ENCODE measurements around the gene PIF1.
"Not testable (repeated sequence)": the region's sequence is repeated elsewhere in the genome, so short reads cannot be mapped to it uniquely, and the experiment has no call there.

PIF1 gene

DNA sequence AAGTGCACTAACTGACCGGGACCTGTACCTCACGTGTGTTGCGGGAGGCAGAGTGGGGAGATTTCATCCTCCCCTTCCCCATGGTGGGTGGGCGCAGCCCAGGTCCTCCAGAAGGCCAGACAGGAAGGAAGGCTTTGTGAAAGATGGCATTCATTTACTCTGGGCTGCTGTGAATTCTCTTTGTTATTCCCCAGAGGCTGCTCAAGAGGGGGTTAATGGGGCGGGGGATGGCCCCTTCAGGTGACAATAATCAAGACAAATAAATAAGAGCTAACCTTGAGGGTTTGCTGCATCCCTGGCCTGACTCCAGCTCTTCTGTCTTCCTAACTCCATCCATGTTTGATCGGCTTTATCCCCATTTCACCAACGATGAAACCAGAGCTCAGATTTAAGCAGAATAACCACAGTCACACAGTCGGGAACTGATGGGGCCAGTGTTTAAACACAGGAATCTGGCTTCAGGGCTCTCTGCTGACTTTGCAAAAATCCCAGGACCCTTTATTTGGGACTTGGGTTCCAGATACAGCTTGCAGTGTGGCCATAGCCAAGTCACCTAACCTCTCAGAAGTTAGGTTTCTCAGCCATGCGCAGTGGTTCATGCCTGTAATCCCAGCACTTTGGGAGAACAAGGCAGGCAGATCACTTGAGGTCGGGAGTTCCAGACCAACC lies 16.5 kb downstream of the PIF1 start:
- no peak for DNase-seq

DNA sequence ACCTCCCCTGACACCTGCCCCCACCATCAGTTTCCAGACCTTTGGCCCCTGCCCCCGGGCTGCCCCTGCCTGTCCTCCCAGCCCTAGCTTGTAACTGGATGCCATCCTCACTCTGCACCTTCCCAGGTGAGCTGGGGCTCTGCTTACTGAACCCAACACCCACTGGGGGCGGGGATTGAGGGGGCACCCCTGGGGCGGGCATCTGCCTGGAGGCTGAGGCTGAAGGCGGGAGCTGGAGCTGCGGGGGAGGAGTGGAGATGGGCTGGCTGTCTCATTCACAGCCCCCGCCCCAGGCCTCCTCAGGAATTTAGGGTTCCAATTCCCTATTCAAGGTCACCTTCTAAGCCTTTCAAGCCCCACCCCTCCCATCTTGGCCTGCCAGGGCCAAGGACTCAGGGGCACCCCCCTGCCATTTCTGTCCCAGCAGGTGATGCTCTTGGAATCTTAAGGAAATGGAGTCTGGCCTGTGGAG lies 17.7 kb downstream of the PIF1 start:
- no peak for DNase-seq

DNA sequence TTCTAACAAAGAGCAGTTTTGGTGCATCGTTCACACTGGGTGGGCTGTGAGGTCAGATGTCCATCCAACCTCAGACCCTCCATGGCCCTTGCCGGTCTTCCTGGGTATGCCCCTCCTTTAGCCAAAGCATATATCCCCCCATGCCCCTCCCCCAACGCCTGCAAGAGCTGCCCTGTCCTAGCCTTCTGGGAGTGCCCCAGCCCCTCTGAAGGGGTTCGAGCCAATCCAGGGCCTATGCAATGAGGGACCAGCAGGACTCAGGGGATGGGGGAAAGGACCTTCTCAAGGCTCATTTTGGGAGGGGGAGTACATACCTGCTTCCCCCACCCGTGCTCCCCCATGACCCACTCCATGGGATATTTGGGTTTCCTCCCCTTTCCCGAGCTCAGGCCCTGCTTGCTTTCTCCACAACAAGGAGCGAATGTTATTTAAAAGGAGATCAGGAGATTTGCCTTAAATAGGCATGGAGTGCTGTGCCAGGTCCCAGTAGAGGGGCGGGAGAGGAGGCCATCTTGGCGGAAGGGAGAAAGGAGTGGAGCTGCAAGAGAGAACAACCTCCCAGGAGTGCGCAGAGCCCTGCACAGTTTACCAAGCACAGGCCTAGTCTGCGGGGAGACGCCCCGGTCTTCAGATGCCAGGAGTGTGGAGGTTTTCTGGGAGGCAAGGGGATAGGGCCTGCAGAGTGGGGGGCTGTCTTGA lies 18.2 kb downstream of the PIF1 start:
- DNase-seq, result no peak

DNA sequence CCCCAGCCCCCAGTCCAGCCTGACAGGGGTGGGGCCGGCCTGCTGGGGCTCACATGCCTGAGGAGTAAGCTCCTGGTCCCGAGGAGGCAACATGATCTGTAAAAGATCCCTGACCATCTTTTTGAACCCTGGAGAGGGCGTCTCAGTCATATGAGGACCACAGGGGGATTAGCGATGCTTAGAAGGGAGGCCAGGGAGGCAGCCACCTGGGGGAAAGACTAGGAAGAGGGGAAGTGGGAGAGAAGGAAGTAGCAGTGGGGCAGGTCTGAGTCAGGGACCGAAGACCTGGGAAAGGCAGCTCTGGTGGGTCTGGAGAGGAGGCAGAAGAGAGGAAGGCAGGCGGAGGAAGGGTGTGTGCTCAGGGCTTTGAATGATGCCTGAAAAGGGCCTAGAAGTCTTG lies 18.9 kb downstream of the PIF1 start:
- no peak for DNase-seq

DNA sequence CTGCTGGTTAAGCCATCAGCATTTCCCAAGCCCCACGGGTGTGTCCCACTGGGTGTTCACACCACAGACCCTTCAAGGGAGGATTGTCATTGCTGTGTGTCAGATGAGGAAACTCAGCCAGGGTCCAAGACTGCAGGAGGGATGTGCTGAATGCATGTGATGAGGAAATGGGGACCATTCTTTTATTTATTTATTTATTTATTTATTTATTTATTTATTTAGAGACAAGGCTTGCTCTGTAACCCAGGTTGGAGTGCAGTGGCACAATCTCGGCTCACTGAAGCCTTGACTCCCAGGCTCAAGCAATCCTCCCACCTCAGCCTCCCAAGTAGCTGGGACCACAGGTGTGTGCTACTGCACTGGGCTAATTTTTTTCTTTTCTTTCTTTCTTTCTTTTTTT lies 20.8 kb downstream of the PIF1 start:
- no peak for DNase-seq

DNA sequence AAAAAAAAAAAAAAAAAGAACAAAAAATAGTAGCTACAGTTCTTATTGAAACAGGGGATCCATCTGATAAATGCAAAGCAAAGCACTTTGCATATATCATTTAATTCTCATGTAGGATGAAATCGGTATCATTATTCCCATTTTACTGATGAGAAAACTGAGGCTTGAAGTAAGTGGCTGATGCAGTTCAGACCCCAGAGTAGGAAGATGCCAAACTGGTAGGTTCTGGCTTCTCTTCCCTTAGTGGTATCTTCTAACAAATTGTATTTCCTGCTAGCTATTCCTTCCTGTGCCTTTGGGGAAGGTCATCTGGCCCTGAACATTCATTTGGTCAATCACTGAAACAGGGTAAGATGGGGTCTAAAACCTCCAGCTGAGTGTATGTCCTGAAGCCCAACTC lies 21.9 kb downstream of the PIF1 start:
- DNase-seq, result no peak

DNA sequence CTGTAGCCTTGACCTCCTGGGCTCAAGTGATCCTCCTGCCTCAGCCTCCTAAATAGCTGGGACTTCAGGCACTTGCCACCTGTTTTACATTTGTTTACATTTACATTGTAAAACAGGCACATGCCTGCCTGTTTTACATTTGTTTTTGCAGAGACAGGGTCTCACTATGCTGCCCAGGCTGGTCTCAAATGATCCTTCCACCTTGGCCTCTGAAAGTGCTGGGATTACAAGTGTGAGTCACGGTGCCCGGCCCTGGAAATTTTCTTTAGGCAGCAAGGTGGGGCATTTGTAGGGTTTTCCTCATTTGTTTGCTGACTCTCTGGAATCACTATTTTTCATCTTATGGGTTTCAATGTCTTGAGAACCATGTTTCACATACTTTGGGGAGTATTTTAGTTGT lies 25.0 kb downstream of the PIF1 start:
- DNase-seq, result no peak

DNA sequence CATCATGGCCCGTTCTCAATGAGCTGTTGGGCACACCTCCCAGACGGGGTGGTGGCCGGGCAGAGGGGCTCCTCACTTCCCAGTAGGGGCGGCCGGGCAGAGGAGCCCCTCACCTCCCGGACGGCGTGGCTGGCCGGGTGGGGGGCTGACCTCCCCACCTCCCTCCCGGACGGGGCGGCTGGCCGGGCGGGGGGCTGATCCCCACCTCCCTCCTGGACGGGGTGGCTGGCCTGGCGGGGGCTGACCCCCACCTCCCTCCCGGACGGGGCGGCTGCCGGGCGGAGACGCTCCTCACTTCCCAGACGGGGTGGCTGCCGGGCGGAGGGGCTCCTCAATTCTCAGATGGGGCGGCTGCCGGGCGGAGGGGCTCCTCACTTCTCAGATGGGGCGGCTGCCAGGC lies 26.5 kb downstream of the PIF1 start:
- not testable (repeated sequence) for DNase-seq

DNA sequence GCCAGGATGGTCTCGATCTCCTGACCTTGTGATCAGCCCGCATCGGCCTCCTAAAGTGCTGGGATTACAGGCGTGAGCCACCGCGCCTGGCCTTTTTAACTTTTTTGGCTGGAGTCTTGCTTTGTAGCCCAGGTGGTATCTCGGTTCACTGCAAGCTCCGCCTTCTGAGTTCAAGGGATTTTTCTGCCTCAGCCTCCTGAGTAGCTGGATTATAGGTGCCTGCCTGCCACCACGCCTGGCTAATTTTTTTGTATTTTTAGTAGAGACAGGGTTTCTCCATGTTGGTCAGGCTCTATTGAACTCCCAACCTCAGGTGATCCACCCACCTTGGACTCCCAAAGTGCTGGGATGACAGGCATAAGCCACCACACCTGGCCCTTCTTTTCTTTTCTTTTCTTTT lies 29.5 kb downstream of the PIF1 start:
- not testable (repeated sequence) for DNase-seq

DNA sequence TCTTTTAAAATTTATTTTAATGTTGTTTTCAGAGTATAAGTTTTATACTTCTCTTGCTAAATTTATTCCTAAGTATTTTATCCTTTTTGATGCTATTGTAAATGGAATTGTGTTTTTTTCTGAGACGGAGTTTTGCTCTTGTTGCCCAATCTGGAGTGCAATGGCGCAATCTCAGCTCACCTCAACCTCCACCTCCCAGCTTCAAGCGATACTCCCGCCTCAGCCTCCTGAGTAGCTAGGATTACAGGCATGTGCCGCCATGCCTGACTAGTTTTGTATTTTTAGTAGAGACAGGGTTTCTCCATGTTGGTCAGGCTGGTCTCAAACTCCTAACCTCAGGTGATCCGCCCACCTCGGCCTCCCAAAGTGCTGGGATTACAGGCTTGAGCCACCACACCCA lies 30.1 kb downstream of the PIF1 start:
- DNase-seq, result not testable (repeated sequence)

DNA sequence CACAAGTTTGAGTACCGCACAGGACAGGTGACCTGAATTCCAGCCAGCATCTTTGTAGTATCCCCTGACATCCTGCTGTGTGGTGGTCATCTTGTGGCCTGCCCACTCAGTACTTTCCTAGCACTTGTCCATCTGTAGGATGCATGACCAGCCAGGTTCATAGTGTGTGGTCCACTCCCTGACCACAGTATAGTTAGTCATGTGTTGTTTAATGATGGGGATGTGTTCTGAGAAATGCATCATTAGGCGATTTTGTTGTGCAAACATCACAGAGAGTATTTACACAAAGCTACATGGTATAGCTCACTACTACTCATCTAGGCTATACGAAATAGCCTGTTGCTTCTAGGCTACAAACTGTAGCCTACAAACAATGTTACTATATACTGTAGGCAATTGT lies 33.2 kb downstream of the PIF1 start:
- no peak for DNase-seq

DNA sequence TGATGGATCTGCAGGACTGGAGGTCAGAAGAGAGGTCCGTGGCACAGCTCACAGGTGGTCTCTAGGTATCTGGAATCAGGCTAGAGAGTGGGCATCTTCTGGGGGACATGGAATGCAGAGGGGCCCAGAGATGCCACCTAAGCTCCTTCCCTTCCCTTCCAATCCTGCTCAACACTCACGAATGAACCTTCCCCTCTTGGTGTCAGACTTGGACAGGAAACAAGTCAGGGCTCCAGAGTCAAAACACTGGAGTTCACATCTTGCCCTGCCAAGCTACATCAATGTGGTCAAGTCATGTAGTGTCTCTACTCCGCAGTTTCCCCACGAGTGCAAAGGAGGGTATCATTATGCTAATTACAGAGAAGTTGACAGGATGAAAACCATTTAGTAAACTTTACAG lies 34.0 kb downstream of the PIF1 start:
- no peak for DNase-seq

DNA sequence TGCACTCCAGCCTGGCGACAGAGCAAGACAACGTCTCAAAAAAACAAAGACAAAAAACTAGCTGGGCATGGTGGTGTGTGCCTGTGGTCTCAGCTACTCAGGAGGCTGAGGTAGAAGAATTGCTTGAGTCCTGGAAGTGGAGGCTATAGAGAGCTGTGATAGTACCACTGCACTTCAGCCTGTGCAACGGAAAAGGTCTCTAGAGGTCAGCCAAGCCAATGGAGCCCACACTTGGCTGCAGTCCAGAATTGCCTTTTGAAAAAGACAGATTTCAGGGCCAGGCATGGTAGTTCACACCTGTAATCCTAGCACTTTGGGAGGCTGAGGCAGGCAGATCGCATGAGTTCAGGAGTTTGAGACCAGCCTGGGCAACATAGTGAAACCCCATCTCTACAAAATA lies 41.7 kb downstream of the PIF1 start:
- no peak for DNase-seq

DNA sequence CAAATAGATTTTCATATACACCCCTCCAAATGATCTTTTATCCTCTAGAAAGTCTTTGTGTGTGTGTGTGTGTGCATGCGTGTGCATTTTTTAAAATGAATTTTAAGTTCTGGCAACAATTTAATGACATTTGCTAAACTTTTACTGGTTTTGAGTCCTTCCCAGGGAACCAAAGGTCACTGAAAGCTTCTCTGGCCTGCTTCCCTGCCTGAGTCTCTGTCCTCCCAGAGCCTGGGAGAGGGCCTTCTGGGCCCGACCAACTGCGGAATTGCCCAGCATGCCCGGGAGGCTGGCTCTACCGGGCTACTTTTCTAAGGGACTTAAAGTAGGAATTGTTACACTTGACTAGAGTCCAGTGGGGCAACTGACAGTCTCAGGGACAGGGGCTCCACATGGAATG lies 42.7 kb downstream of the PIF1 start:
- DNase-seq, result no peak

DNA sequence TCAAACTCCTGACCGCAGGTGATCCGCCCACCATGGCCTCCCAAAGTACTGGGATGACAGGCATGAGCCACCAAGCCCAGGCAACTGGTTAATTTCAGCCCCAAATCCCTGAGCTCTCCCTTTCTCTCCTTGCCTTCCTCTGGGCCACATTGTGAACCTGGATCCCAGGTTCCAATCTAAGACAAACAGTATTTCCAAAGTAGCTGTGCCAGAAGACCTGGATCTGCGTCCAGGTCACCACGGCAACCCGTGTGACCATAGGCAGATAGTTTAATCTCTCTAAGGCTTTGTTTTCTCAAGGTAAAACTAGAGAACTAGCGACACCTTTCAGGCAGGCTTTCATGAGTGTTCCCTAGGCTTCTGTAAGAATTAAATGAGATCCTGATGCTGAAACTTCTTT lies 44.1 kb downstream of the PIF1 start:
- no peak for DNase-seq

DNA sequence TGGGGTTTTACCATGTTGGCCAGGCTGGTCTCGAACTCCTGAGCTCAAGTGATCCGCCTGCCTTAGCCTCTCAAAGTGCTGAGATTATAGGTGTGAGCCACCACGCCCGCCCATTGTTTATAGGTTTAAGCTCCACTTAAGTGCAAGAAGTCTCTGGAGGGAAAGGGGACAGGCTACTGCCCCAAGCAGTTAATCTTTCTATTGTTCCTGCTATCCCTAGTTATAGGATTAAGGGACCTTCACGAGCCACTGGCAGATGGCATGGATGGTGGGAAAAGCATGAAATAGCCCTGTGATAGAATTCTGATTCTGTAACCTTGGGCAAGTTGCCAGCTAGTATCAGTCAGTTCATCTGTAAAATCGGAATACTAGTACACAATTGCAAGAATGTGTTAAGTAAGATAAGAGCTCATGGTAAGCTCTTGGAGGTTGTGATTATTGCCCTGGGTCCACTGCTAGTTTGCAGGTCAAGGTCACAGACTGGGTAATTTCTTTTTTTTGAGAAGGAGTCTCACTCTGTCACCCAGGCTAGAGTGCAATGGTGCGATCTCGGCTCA lies 44.8 kb downstream of the PIF1 start:
- no peak for DNase-seq

DNA sequence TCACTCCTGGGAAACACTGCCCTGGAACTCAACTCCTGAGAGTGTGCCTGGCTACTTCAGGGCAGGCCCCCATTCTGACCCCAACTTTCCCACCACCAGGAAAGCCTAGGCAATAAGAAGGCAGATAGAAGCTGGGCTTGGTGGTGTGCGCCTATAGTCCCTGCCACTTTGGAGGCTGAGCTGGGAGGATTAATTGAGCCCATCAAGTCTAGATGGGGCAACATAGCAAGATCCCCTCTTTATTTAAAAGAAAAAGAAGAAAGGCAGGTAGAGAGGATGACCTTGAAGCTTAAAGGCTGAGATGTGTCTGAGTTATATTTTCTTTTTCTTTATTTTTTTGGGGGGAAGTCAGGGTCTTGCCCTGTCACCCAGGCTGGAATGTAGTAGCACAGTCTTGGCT lies 45.8 kb downstream of the PIF1 start:
- DNase-seq, result no peak

DNA sequence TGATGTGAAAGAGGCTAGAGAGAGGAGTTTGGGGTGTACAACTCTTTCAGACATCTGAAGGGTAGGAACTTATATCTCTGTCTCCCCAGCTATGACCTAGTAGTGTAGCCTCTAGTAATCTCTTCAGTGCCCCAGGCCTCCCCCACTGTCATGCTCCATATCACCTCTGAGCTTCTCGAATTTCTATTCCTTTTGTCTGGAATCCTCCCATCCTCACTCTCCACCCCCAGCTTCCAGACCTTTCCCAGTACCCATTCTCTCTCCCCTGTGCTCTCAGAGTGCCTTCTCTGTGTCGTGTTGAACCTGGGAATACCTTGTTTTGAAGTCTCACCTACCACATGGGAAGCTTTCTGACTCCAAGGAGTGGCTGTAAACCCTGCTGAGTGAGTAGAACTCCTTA lies 46.4 kb downstream of the PIF1 start:
- DNase-seq, result no peak

DNA sequence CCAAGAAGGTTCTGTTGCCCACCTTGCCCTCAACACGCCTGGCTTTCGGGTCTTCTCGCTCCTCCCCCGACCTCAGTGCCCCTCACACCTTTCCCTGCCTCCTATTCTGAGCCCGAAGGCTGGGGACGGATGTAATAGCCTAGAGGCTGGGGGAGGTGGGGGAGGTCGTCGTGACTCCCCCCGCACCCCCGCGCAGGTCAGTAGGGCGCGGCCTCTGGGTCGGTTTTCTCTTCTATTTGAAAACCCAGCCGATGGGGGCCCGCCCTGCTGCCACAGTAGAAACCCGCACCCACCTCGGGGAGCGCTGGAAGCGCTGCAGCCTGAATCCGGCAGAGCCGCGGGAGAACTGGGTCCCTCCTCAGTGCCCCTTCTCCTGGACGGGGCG lies 49.1 kb downstream of the PIF1 start:
- no peak for DNase-seq

DNA sequence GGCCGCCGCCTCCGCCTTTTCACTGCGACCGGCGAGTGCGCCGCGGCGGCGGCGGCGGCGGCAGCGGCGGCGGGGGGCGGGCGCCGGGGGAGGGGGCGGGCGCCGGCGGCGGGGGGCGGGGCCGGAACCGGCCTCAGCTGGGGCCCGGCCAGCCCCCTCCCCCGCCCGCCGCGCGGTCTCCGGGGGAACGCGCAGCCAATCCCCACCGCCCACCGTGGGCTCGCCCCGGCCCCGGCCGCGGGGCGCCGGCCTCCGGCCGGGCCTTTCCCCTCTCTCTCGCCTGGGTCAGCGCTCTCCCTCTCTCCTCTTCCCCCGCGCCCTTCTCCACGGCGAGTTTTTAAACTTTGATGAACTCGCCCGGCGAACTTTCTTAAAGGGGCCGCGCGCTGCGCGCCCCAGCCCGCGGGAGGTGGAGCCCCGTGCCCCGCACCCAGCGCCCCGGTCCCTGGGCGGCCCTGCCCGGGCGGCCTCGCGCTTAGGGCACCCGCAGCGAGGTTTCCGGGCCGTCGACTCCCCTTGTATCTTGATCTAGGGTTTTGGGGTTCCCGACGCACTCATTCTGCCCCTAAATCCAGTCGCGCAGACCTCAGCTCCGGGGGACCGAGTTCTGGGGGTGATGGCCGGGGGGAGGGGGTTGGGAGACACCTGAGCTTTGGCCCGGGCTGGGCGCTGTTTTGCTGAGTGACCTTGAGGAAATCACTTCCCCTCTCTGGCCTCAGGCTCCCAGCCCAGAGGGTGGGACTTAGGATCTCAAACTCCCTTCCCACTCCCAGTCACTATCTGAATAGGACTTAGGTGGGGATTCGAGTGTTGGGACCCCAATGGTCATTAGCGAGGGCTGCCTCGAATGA lies 49.7 kb downstream of the PIF1 start, which contains the start of gene RBPMS2:
RBPMS2 (minus strand) TSS at position 39 of the 851 bp plus-strand sequence. CDS start 270 bp downstream, outside the sequence.
- DNase-seq, result no peak

DNA sequence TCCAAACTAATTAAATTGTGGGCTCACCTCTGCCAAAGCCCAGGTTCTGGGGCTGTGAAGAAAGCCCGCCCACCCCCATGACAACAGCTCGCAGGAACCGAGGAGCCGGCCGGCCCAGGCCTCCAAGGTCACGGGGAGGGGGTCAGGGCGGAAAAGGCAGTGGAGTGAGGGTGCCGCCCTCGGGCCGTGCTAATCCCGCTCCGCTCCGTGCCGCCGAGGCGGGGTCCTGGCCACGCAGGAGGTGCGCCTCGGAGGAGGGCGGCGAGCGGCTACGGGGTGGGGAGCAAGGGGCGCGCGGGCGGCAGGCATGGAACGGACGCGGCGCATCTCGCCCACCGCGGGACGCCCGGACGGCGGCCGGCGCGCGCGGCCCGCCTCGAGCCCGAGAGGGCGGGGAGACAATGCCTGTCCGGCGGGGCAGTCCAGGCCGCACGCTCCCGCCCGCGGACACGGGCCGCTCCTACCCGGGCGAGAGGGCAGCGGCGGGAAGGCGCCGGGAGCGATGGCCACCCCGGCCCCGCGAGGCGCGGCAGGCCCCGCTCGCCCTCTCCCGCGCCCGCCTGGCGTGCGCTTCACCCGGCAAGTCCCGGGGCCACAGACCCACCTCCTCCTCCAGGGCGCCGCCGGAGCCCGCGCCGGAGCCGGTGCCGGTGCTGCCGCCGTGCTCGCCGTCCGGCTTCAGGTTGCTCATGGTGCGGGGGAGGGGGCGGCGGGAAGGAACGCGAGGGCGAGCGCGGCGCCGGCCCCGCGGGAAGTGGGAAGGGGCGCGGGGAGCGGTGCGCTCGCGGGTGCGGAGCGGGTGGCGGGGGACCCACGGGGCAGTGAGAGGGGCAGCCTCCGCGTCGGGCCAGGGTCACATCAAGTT lies 50.6 kb downstream of the PIF1 start:
- DNase-seq, result no peak

DNA sequence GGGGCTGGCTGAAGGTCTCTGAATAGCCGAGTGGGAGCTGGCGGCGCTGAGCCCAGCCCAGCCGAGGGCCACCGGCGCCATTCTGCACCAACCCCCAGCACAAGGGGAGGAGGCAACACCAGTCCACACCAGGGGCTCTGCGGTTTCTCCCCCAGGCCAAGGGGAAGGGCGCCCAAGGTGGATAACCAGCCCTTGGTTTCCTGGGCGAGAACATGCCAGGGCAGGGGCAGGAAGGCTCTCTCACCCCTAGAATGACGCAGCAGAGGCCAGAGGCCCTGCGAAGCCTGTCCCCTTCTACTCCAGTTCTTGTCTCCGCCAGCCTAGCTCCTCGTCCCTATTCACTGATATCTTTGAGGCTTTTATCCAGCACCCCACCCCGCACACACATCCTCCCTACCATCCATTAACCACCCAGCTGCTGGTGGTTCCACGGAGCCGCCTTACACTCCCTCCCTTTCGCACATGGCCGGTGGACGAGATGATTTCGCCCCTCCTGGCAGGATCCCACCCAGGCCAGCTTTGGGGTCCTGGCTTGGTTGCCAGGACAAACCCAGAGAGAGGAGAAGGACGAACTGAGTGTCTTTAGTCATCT lies 51.3 kb downstream of the PIF1 start:
- DNase-seq, result no peak

All from CD4-positive, alpha-beta T cell treated with Interleukin-10 for 1 hour (primary cell).